NCI-H1930 (cell line): ENCODE results near the gene RNU1-4.
"Not testable (repeated sequence)": the region's sequence is repeated elsewhere in the genome, so short reads cannot be mapped to it uniquely, and the experiment has no call there.

Experiments used
- DNase-seq, 2 experiments: peaks; one replicate each; lab custom pipeline; 2025; lab: John Stamatoyannopoulos, UW

RNU1-4 gene

GRCh38 chr1:16740047-16740964, at the start of gene RNU1-4:
Gene RNU1-4 (plus strand): TSS chr1:16740516.
- not testable (repeated sequence) for DNase-seq

DNA sequence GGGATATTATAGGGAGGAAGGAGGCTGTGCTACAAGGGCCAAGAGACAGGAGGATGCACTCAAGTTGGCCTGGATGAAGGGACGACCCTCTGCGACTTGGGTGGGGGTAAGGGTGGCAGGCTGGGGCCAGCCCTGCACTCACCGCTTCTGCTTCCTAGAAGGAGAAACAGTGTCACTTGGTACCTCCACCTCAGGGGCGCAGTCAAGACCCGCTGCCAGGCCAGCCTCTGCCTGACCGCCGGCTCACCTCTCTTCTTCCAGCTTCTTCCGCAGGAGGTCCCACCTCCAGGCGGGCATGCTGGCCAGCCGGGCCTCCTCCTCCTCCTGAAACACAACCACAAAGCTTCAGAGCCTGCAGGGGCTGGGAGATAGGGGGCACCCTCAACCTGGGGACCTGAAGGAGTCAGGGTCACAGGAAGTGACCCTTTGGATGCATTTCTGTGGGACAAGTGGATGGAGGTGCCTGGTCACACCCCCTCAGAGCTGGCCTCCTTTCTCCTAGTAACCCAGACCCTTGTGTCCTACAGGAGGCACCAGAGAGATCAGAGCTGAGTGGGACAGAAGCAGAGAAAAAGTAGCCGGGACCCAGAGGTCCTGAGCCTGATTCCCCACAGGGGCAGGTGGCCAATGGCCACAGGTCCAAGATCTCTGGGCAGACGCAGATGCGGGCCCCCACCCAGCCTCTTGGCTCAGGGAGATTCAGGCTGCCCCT, 49.2 kb upstream of the RNU1-4 start:
- not testable (repeated sequence) for DNase-seq

DNA sequence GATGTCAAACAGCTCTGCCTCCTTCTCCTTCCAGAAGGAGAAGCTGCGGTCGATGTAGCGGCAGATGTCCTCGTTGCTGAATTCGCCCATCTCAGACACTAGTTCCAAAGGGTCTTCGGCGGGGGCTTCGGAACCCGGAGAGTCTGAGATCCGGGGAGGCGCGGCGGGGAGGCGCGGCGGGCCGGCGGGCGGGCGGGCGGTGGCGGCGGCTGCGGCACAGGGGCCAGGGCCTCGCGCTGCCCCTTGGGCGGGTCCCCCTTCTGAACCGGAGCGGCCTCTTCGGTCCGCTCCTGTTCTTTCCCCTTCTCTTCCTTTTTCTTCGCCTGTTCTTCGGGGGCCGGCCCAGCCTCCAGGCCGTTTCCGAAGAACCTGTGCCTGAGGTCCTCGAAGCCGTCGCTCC, 48.0 kb upstream of the RNU1-4 start:
- DNase-seq, result not testable (repeated sequence)

DNA sequence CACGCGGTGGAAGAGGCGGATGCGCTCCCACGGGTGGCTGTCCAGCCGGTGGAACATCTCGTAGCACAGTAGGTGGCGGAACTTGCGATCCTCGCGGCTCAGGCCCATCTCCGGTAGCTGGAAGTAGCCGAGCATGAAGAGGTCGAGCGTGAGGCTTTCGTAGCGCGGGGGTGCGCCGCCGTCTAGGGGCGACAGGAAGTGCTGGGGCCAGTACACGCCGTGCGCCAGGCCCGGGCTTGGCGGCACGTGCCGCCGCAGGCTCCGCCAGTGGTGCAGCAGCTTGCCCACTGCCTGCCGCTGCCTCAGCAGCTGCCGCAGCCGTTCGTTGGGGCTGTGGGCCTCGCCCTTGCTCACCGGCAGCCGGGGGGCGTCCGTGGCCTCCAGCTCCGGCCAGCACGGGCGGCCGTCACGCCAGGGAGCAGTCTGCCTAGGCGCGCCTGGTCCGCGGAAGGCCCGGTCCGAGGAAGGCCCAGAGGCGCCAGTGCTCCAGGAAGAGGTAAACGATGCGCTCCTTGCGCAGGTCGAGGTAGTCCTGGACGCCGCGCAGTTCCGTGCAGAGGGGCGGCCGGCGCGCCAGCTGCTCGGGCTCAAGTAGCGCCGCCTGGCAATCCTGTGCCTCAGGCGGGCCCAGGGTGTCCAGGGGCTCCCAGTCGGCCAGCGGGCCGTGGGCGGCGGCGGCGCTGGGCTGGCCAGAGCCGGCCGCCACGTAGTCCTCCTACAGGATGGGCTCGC, 47.4 kb upstream of the RNU1-4 start:
- DNase-seq, result not testable (repeated sequence)

- DNase-seq, result not testable (repeated sequence)
Observed at GRCh38 chr1:16693449-16694307, 46.6 kb upstream of the RNU1-4 start.

DNA sequence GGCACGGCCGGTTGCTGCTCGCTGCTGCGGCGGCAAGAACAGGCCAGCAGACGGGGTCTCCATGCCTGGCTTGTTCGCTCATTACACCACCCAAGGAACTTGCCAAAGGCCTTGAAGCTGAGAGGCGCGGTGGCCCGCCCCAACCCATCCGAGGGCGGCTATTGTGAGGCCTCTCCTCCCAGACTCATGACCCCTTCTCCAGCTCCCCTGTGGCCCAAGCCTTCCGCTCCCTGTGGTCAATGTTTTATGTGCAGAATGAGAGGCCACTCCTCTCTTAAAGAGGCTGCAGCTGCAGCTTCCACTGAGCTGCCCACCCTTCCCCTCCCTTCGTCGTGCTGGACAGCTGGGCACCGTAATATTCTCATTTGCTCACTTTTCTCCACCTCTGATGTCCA, 46.0 kb upstream of the RNU1-4 start:
- not testable (repeated sequence) for DNase-seq

GRCh38 chr1:16696507-16697150, 43.7 kb upstream of the RNU1-4 start:
- not testable (repeated sequence) for DNase-seq

DNA sequence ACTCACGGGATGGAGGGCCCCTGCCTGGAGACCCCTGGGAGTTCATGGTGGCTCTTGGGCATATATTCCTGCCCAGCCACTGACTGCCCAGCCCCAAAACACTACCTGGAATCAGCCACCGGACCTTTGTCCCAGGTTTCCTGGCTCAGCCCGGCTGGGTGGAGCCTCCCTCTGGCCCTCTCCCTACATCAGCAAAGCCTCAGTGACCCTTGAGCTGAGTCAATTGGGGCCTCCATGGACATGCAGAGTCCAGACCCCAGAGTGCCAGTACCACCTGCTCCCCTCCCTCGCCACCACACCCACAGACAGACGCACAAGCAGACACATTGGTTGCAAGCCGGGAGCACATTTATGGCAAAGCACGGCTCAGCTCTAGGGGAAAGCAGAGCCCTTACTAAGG, 43.2 kb upstream of the RNU1-4 start:
- DNase-seq, result not testable (repeated sequence)

DNA sequence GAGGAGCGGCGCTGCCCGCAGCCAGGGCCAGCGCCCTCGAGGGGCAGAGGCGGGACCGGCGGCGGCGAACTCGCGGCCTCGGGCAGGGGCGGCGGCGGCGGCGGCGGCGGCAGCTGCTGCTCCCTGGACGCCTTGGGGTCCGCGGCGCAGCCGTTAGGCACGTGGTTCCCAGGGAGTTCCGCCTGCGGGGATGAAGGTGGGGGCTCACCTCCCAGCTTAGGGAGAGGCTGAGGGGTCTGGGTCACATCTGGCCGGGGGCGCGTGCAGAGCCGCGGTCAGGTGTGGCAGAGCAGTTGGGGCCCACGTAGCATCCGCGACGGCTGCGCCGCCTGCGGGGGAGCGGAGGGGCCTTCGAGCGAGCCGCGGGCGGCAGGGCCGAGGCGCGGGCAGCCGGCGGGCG, 40.9 kb upstream of the RNU1-4 start:
- DNase-seq, result not testable (repeated sequence)

DNA sequence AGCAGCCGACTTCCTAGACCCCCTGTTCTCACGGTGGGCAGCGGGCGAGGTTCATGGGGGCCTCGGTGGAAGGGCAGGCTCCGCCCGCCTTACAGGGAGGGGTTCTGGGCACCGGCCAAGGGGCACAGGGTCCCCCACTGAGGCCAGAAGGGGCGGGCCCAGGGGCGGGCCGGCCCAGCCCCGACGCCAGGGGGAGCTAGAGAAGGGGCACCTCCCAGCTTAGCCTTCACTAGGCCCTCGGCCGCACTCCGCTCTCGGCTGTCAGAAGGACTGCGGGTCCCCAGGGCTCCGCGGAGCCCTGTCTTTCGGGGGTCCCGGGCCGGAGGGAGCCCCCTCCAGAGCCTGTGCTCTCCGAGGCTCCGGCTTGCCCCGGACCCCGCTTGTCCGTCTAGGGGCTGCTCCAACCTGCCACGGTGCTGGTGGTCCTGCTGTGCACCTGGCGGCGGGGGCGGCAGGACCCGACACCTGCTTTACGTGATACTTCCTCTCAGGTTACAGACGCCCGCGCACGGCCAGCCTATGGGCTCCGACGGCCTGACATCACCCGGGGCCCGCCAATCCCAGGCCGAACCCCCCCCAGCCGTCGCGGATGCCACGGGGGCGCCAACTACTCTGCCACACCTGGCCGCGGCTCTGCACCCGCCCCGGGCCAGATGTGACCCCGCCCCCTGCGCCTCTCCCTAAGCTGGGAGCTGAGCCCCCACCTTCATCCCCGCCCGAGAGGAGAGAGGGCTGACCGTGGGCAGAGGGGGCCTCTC, 40.0 kb upstream of the RNU1-4 start:
- not testable (repeated sequence) for DNase-seq

DNA sequence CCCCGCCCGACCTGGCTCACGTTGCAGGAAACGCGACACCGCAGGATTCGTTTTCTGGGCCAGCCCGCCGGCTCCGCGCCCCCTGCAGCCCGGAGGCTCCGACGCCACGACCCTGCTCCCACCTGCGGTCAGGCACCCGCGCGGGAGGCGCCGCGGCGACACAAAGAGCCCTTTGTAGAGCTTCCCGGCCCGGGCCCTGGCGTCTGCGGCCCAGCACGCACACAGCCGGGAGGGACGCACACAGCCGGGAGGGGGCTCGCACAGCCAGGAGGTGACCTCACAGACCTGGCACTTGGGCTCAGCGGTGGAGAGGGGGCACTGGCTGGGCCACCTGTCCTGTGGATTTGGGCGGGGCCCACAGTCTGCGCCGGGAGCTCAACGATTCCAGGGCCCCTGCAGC, 39.1 kb upstream of the RNU1-4 start:
- not testable (repeated sequence) for DNase-seq

GRCh38 chr1:16702280-16702679, 38.0 kb upstream of the RNU1-4 start:
- not testable (repeated sequence) for DNase-seq

DNA sequence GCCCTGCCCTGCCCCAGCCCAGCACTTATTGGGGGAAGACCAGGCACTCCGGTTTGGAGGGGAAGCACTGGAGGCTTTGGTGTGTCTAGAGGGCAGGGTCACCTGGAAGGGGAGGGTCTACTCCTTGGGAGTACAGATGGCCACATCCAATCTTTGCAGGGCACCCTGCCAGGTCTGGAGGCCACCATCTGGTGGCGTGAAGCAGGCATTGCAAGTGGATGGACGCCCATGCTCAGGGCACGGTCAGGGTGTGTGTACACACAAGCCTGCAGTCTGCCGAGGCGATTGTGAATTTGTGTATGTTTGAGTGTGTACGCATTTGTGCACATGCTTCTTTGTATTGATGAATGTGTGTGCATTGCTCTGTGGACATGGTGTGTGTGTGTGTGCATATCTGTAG, 37.2 kb upstream of the RNU1-4 start:
- not testable (repeated sequence) for DNase-seq

DNA sequence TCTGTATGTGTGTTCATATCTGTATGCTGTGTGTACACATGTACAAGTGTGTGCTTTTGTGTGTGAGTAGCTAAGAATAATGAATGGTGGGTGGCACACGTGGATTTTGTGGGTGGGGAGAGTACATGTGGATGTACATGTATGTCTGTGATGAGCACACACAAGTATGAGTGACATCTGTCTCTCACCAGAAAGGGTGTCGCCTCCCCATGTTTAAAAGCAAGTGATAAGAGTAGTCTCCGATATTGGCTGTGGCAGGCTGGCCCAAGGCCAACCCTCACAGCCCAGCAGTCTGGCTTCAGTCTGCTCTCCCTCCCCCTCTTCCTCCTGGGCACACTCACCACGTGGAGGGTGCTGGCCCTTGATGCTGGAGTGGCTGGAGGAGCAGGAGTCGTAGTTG, 36.7 kb upstream of the RNU1-4 start:
- DNase-seq, result not testable (repeated sequence)

- not testable (repeated sequence) for DNase-seq
Observed at GRCh38 chr1:16704076-16704475, 36.2 kb upstream of the RNU1-4 start.

GRCh38 chr1:16704502-16705100, 35.7 kb upstream of the RNU1-4 start:
- DNase-seq, result not testable (repeated sequence)

GRCh38 chr1:16706302-16706701, 34.0 kb upstream of the RNU1-4 start:
- DNase-seq, result not testable (repeated sequence)

DNA sequence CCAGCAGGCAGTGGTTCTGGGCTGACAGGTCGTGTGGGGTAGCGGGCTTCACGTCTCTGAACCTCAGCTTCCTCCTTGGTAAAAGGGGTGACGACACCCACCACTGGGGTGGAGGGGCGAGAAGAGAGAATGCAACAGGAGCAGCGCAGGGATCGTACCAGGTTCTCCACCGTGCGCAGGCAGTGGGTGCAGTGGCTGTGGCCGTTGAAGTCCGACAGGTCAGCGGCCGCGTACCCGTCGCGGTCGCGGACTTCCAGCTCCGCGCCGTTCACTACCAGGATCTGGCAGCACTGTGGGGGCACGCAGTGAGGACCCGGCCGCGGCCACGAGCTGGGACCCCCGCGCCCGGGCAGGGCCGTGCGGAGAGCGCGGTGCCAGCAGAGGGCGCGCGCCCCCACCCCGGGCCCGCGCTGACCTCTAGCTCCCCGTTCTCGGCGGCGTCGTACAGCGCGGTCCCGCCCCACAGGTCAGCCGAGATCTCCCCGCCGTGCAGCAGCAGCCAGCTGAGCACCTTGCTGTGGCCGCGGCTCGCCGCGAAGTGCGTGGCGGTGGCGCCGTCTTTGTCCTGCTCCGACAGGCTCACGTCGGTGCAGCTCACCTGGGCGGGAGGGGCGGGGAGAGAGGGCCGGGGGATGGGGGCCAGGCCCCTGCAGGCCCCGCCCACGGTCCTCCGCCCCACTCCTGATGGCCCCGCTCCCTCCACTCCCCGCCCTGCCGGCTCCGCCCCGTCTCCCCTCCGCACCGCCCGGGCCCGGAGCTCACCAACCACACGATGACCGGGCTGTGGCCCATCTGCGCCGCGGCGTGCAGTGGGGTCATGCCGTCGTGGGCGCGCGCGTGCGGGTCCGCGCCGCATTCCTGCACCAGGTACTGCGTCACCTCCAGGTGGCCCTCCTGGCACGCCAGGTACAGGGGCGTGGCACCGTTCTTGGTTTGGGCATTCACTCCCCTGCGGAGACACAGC, 32.9 kb upstream of the RNU1-4 start:
- DNase-seq, result not testable (repeated sequence)
